WI38 (cell line): ENCODE measurements around the gene BCAR1.

Experiments
- H3K4me3 ChIP-seq: 2 replicates; pipeline ENCODE4 v1.5.1; 2011; ENCODE audit warnings: low read depth, mild to moderate bottlenecking, control low read depth, low read length
- TF ChIP-seq, protein P1 (sequence below): IDR thresholded peaks from 2 replicates; pipeline ENCODE4 v1.5.1; 2012; ENCODE audit warnings: low read depth, mild to moderate bottlenecking, control low read depth, low read length

Gene BCAR1

DNA sequence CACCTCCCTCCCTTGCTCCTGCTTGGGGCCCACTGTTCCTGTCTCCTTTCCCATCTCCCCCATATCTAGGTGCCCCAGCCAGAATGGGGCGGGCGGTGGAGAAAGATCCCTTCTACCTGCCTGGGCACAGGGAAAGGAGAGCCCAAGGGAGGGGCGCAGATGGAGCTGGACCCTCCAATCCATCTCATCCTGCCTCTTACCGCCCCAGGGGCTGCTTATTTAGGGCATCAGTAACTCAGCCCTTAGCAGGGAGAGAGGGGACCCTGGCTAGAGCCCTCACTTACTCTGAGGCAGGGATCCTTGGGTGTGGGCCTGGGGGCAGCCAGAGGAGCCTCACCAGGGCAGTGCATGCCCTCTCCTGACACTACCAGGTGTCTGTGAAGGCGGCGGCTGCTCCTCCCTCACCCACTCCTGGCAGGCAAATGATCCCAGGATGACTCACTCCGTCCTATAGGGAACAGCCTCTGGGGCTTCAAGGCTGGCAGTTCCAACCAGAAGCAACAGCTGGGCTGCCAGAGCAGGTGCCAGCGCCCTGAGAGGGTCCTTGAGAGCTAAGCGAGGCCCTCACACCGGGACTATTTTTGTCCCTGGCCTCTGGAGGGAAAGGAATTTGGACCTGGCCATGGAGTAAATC lies 16.3 kb upstream of the BCAR1 start:
- H3K4me3 ChIP-seq: no peak overlapping the region
- TF ChIP-seq, protein P1, sequence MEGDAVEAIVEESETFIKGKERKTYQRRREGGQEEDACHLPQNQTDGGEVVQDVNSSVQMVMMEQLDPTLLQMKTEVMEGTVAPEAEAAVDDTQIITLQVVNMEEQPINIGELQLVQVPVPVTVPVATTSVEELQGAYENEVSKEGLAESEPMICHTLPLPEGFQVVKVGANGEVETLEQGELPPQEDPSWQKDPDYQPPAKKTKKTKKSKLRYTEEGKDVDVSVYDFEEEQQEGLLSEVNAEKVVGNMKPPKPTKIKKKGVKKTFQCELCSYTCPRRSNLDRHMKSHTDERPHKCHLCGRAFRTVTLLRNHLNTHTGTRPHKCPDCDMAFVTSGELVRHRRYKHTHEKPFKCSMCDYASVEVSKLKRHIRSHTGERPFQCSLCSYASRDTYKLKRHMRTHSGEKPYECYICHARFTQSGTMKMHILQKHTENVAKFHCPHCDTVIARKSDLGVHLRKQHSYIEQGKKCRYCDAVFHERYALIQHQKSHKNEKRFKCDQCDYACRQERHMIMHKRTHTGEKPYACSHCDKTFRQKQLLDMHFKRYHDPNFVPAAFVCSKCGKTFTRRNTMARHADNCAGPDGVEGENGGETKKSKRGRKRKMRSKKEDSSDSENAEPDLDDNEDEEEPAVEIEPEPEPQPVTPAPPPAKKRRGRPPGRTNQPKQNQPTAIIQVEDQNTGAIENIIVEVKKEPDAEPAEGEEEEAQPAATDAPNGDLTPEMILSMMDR: no peak

DNA sequence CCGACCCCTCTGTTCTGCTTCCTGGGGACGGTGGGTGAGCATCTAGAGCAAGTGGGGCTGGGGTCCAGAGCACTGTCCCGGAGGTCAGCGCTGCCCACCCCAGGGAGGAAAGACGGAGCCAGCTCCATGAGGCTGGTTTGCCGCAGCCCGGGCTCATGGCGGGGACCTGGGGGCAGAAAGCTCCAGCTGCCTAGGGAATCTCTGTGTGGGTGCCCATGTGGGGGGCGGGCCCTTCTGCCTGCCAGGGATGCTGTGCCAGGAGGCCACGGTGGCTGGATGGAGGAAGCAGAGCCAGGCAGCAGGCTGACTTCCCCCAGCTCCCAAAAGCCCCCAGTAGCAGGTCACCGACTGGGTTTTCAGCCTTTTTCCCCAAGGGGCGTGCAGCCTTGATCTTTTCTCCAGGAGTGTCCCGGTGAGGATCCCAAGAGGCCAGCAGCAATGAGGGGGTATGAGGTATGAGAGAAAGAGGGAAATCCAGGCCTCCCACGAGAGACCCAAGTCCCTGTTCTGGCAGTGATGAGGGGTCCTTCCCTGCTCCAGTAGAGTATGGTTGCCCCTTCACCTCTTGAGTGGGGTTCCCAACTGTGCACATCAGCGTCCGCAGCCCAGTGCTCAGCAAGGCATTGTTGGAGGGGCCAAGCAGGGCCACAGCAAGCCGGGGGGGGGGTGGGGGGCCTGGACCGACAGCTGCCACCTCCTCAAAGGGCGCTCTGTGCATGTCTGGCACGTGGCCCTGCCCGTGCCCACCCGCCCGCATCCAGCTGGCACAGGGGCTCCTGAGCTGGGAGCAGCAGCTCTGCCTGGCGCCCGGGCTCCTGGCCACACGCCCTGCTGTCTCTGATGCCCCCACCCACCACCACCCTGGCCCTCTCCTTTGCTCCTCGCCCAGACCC lies 15.6 kb upstream of the BCAR1 start:
- TF ChIP-seq, protein P1: no peak
- H3K4me3 ChIP-seq: no peak overlapping the region; the same call in 1 of the 2 replicates

DNA sequence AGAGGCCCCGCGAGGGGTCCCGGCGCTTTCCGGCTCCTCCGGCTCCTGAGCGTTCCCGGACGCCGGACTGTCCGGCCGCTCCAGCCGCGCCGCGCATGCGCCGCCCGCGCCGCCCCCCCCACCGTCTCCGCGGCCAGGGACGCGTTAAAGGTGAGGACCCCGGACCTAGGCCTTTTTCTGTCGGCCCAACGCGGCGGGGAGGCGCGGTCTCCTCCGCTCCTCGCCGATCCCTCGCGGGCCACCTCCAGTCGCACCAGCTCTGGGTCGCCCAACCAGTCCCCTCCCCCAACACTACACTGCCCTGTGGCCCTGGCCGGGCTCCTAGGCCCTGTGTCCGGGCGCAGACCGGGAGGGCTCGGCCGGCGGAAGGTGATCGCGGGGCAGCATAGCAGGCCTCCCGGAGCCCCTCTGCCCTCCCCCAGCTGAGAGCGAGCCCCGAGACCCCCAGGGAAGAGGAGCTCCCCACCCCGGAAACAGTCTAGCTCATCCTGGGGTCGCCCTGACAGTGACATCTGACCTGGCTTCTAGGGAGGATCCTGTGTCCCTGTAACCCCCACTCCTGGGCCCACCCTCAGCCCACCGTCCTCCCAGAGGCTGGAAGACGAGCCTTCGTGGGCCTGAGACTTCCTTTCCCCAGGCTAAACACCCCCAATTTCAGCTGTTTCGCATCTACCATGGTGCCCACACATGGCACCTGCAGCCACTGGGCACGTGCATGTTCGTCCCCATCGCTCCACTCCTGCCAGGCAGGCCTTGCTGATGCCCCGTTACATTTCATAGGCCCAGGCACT lies 14.7 kb upstream of the BCAR1 start:
- peak overlapping the region; percentile 98 for H3K4me3 ChIP-seq
- TF ChIP-seq, protein P1: no peak

DNA sequence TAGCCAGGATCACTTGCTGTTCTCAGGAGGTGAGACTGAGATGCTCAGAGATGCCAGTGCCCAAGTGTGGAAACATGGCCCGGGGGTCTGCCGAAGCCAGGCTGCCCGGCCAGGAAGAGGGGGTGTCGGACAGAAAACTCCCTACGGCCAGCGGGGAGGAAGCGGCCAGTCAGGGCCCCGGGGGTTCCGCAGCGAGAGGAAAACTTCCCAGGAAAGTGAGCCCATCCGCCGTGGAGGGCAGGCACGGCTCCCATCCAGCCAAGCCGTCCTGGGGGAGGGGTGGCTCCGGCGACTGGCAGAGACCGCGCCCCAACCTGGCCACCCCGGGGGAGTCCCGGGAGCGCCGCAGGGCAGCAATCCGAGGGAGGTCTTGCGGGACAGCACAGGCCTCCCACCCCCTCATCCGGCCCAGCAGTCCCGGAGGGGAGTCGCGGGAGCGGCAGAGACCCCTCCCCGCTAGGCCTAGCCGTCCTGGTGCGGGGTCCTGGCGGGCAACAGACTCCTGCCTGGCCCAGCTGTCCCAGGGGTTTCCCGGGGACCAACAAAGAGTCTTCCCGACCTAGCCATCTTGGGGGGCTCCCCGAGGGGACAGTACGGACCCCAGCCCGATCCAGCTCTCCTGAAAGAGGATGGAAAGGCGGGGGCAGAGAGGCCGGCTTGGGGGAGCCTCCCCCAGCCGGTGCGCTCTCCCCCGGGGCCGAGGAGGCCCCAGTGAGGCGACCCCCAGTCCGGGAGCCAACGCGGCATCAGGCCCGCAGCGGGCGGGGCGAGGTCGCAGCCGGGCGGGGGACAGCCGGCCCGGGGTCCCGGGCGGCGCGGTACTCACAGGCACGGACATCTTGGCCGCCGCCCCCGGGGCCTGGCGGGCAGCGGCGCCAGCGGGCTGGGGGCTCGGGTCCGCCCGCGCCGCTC lies 13.8 kb upstream of the BCAR1 start:
- TF ChIP-seq, protein P1: no peak
- H3K4me3 ChIP-seq: peak overlapping the region; percentile 98

DNA sequence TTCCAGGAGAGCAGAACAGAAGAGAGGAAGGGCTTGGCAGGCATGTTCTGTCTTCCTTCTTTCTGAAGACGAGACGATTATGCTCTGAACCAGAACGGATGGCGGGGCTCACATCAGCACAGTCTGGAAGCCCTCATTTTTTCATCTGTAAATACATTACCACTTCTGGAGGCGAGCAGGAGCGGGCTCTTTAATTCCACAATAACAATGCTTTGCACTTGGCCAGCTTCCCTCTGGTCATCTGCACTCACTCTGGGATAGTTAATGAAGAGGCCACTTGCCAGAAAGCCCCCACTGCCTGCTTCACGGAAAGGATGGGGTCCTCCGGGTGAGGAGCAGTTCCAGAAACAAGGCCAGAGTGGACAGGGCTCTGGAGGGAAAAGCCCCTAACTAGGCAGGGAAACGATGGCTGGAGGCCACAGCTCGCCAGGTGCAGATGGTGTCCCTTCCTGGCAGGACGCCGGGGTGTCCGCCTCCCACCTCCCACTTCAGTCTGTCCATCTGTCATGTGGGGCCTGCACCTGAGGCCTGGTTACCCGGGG lies 13.1 kb upstream of the BCAR1 start:
- TF ChIP-seq, protein P1: no peak
- H3K4me3 ChIP-seq: peak overlapping the region; percentile 98

DNA sequence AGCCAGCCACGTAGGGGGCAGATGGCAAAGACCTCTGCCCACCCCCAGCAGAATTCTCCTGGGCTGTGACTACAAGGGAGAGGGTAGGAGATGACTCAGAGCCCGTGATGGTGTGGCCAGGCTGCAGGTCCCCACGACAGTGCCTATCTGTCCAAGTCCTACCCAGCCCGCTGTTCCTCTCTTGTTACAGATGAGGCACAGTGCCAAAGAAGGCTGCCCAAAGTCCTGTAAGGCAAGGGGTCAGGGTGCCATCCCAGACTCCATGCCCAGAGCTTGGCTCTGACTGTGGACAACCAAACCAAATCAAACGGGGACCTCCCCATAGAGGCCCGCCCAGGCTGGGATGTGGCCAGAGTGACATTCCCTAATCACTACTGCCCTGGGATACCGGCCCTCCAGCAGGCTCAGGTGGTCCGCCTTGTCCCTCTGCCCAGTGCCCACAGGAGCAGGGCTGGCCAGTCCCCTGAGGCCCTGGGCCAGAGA lies 12.6 kb upstream of the BCAR1 start:
- peak overlapping the region; percentile 98 for H3K4me3 ChIP-seq
- TF ChIP-seq, protein P1: no peak
